ENCODE results near the gene FLOT1. TPM values are rescaled to one million over a fixed set of nuclear protein-coding genes. Genes with fewer than 3 reads are reported as not detected.
A peak's percentile ranks its signal among the peaks of the same experiment; 100 is the strongest.
"Not testable (repeated sequence)": the region's sequence is repeated elsewhere in the genome, so short reads cannot be mapped to it uniquely, and the experiment has no call there.

The FLOT1 gene
- total RNA-seq, 2 donors from 2014 or later: 157 to 167 TPM

GRCh38 chr6:30726506-30727413, 15.7 kb downstream of the FLOT1 start:
- TF ChIP-seq CTCF (IDR thresholded peaks at IDR 0.05): no peak
- Histone ChIP-seq H3K27ac (no peak overlapping the region), H3K4me3 (no peak overlapping the region), H3K36me3 (peaks cover 92% of the 10 kb centered on the region), H3K9me3 (no peaks in the 10 kb centered on the region), H3K27me3 (no peaks in the 10 kb centered on the region), H3K4me1 (peaks cover 0 to 49% of the 10 kb centered on the region in 2 donors)
- no peak for DNase-seq (ENCODE audit: low spot score)

GRCh38 chr6:30725713-30726505, 16.6 kb downstream of the FLOT1 start:
- TF ChIP-seq CTCF (IDR thresholded peaks at IDR 0.05): no peak
- Histone ChIP-seq H3K36me3 (peaks cover 86% of the 10 kb centered on the region), H3K4me1 (peaks cover 0 to 49% of the 10 kb centered on the region in 2 donors), H3K4me3 (no peak overlapping the region), H3K27me3 (no peaks in the 10 kb centered on the region), H3K9me3 (no peaks in the 10 kb centered on the region), H3K27ac (no peak overlapping the region)
- DNase-seq (ENCODE audit: low spot score): no peak

- Histone ChIP-seq H3K36me3 (peaks cover 77% of the 10 kb centered on the region), H3K27ac (peak overlapping the region in 1 of 2 donors; percentile 4), H3K9me3 (no peaks in the 10 kb centered on the region), H3K4me1 (peaks cover 0 to 41% of the 10 kb centered on the region in 2 donors), H3K4me3 (no peak overlapping the region), H3K27me3 (no peaks in the 10 kb centered on the region)
- no peak for TF ChIP-seq CTCF (IDR thresholded peaks at IDR 0.05)
- no peak for DNase-seq (ENCODE audit: low spot score)
These were observed 17.4 kb downstream of the FLOT1 start for GRCh38 chr6:30724906-30725667.

- Histone ChIP-seq H3K4me1 (peaks cover 0 to 49% of the 10 kb centered on the region in 2 donors), H3K36me3 (peaks cover 67% of the 10 kb centered on the region)
- not testable (repeated sequence) for DNase-seq (ENCODE audit: low spot score)
These were observed 18.4 kb downstream of the FLOT1 start for GRCh38 chr6:30723843-30724741.

GRCh38 chr6:30723159-30723842, 19.2 kb downstream of the FLOT1 start:
- Histone ChIP-seq H3K4me1 (peaks cover 0 to 55% of the 10 kb centered on the region in 2 donors), H3K36me3 (peaks cover 62% of the 10 kb centered on the region)
- H3K9me3 ChIP-seq; H3K4me3 ChIP-seq; DNase-seq (ENCODE audit: low spot score); H3K27me3 ChIP-seq; H3K27ac ChIP-seq: not testable (repeated sequence)

More at GRCh38 chr6:30723843-30724741, 18.4 kb downstream of the FLOT1 start:
- H3K9me3 ChIP-seq, H3K4me3 ChIP-seq, H3K27me3 ChIP-seq: not testable (repeated sequence)
- H3K27ac ChIP-seq: peak overlapping the region in 1 of 2 donors; percentile 35

Data from right atrium auricular region (tissue), 2 donors.